ENCODE results near the gene RNF208. TPM values are rescaled to one million over a fixed set of nuclear protein-coding genes. Genes with fewer than 3 reads are reported as not detected.

The RNF208 gene
- total and polyA plus RNA-seq, 2 donors (not counting 3 experiments of a cell fraction or from before 2014, with no cell fraction given) = 1.3 to 4.8 TPM

DNA sequence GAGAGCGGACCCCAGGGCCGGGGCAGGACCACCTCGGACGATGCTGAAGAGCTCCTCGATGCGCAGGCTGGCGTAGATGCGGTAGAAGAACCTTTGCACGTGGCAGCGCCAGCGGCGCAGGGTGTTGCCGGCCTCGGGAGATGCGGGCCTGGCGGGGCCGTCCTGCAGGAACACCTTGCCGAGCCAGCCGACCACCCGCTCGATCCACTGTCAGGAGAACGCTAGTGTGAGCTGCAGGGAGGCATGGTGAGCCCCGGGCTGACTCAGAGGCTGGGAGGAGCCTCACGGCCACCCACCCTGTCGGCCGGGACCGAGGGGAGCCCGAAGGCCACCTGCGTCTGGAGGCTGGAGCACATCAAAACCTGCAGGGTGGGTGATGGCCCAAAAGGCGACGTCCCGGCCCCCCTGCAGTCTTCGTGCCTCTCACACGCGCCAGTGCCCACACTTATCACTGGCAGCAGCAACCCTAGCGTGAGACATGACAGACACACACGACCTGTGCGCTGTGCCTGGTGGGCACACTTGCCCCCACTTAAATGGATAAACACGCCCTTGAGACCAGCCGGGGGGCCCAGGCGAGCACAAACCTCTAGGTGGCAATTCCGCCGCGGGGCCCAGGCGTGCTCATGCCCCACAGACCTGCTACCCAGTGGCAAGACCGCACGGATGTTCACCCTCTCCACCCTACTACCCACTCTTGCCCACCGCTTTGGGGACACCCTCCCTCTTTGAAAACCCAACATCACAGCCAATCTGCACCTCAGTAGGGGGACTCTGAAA lies 37.0 kb downstream of the RNF208 start:
- no peak for FAIRE-seq
- POLR2A ChIA-PET = no interaction called here
- H4K20me1 ChIP-seq (replicated peaks; ENCODE audit: control insufficient read depth, extremely low read depth, insufficient read depth, low read length) = no peaks in the 10 kb centered on the region
- BruUV-seq (replicated peaks) = no TSS peak
- CTCF ChIA-PET = no interaction called here
- H3K36me3 ChIP-seq (ENCODE audit: control insufficient read depth in 2 of 2, extremely low read depth in 1 of 2, insufficient read depth in 2 of 2, low read length in 2 of 2) = peaks cover 0 to 50% of the 10 kb centered on the region in 2 experiments
- intact Hi-C loops (cut with micrococcal nuclease) (no loop called here), dilution Hi-C loops (cut with MboI; ENCODE audit: extremely low pct_ligation_motif_present, low sequenced_read_pairs) (no loop called here)
- H3K27ac ChIP-seq (ENCODE audit: insufficient read depth, low read depth, low read length) = no peak overlapping the region
- peaks cover 29% of the 10 kb centered on the region for H3K79me2 ChIP-seq (ENCODE audit: control insufficient read depth, insufficient read depth, low read length)
- H3K4me3 ChIP-seq (replicated peaks in 1 of 3; ENCODE audit: insufficient read depth in 1 of 3, low read depth in 1 of 3, low read length in 3 of 3) = no peak overlapping the region
- H3K9me1 ChIP-seq (replicated peaks; ENCODE audit: control insufficient read depth, extremely low read depth, insufficient read depth, low read length) = no peaks in the 10 kb centered on the region
- no peak overlapping the region for H3K9ac ChIP-seq (replicated peaks; ENCODE audit: extremely low read depth, insufficient read depth, low read length)
- H3K4me1 ChIP-seq (ENCODE audit: control insufficient read depth, extremely low read depth, insufficient read depth, low read length) = peaks cover 17% of the 10 kb centered on the region
- no peaks in the 10 kb centered on the region for H3K9me3 ChIP-seq (replicated peaks; ENCODE audit: control insufficient read depth, insufficient read depth, low read length)
- no peak overlapping the region for H2AFZ ChIP-seq (ENCODE audit: low read depth, low read length)
- H3K27me3 ChIP-seq (ENCODE audit: control insufficient read depth in 2 of 2, insufficient read depth in 2 of 2, low read length in 2 of 2) = no peaks in the 10 kb centered on the region
- H3K4me2 ChIP-seq (ENCODE audit: insufficient read depth, low read length) = no peak overlapping the region
- TF ChIP-seq, protein P1, sequence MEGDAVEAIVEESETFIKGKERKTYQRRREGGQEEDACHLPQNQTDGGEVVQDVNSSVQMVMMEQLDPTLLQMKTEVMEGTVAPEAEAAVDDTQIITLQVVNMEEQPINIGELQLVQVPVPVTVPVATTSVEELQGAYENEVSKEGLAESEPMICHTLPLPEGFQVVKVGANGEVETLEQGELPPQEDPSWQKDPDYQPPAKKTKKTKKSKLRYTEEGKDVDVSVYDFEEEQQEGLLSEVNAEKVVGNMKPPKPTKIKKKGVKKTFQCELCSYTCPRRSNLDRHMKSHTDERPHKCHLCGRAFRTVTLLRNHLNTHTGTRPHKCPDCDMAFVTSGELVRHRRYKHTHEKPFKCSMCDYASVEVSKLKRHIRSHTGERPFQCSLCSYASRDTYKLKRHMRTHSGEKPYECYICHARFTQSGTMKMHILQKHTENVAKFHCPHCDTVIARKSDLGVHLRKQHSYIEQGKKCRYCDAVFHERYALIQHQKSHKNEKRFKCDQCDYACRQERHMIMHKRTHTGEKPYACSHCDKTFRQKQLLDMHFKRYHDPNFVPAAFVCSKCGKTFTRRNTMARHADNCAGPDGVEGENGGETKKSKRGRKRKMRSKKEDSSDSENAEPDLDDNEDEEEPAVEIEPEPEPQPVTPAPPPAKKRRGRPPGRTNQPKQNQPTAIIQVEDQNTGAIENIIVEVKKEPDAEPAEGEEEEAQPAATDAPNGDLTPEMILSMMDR (IDR thresholded peaks at IDR 0.05; ENCODE audit: extremely low read depth in 1 of 2, insufficient read depth in 1 of 2, low read depth in 1 of 2, low read length in 2 of 2) = no peak
- TF ChIP-seq EZH2 (IDR thresholded peaks at IDR 0.05; ENCODE audit: borderline replicate concordance, low read depth, low read length, severe bottlenecking) = no peak
- no peak for TF ChIP-seq JUN (IDR thresholded peaks at IDR 0.05; ENCODE audit: borderline replicate concordance, insufficient read depth, insufficient read length, low read depth)
- TF ChIP-seq GATA2 (IDR thresholded peaks at IDR 0.05; ENCODE audit: insufficient read depth, insufficient read length, low read depth, low read length) = no peak
- no peak for DNase-seq (ENCODE audit: low read depth, low spot score)

Data from endothelial cell of umbilical vein (primary cell).